HuH-7.5 (cell line): ENCODE results near the gene HNMT.

Experiments used
- DNase-seq: peaks from one replicate; pipeline ENCODE4 v3.0.0; 2011; ENCODE audit warnings: low spot score

The HNMT gene

GRCh38 chr2:138012082-138012481, 47.8 kb downstream of the HNMT start:
- no peak for DNase-seq

- no peak for DNase-seq
Measured at GRCh38 chr2:138012968-138013367, 48.7 kb downstream of the HNMT start.

GRCh38 chr2:138013639-138014038, 49.4 kb downstream of the HNMT start:
- DNase-seq: no peak

GRCh38 chr2:138015494-138015893, 51.2 kb downstream of the HNMT start:
- DNase-seq: no peak

GRCh38 chr2:138016351-138017087, 52.2 kb downstream of the HNMT start:
- no peak for DNase-seq

- no peak for DNase-seq
Measured at GRCh38 chr2:138017824-138018223, 53.6 kb downstream of the HNMT start.

- DNase-seq: no peak
Measured at GRCh38 chr2:138018866-138019688, 54.8 kb downstream of the HNMT start.

- no peak for DNase-seq
Measured at GRCh38 chr2:138020432-138020831, 56.2 kb downstream of the HNMT start.

- no peak for DNase-seq
Measured at GRCh38 chr2:138021154-138021553, 56.9 kb downstream of the HNMT start.

- no peak for DNase-seq
Measured at GRCh38 chr2:138023298-138023697, 59.0 kb downstream of the HNMT start.

- no peak for DNase-seq
Measured at GRCh38 chr2:138023976-138024375, 59.7 kb downstream of the HNMT start.

GRCh38 chr2:138026111-138027020, 62.1 kb downstream of the HNMT start:
- DNase-seq: no peak

GRCh38 chr2:138028538-138028937, 64.3 kb downstream of the HNMT start:
- no peak for DNase-seq

GRCh38 chr2:138029276-138029675, 65.0 kb downstream of the HNMT start:
- no peak for DNase-seq

- DNase-seq: no peak
Measured at GRCh38 chr2:138030459-138030858, 66.2 kb downstream of the HNMT start.

GRCh38 chr2:138032334-138032733, 68.1 kb downstream of the HNMT start:
- no peak for DNase-seq

- DNase-seq: no peak
Measured at GRCh38 chr2:138034536-138034935, 70.3 kb downstream of the HNMT start.

GRCh38 chr2:138035608-138036217, 71.4 kb downstream of the HNMT start:
- DNase-seq: no peak

- DNase-seq: no peak
Measured at GRCh38 chr2:138036522-138036921, 72.2 kb downstream of the HNMT start.

- no peak for DNase-seq
Measured at GRCh38 chr2:138037090-138037489, 72.8 kb downstream of the HNMT start.

- DNase-seq: no peak
Measured at GRCh38 chr2:138040616-138041015, 76.3 kb downstream of the HNMT start.

- DNase-seq: no peak
Measured at GRCh38 chr2:138042311-138042710, 78.0 kb downstream of the HNMT start.
